ENCODE results near the gene LTBP2.

DNA sequence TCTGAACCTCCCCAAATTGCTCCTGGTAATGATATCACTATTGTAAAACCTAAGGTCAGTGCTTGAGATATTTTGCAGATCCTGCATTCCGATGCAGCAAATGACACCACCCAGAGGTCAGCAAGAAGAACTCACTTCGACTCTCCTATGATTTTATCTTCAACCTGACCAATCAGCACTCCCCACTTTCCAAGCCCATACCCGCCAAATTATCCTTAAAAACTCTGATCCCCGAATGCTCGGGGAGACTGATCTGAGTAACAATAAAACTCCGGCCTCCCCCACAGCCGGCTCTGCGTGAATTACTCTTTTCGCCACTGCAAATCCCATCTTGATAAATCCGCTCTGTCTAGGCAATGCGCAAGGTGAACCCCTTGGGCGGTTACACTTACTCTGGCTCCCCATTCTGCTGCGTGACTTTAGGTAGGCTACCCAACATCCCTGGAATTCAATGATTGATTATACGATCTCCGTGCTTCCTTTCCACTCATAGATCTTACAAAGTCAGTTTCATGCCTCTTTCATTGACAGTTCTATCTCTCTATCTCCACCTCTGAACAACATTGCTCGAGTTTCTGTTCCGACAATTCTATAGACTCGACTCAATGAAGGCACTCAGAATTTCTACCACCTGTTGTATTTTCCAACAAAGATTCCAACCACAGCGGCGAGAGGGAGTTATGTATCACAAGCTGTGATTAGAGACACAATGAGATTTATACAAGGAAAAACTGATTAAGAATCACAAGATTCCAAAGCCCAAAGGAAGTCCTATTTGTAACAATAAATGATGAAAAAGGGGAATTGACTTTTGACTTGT is 119.9 kb downstream of the LTBP2 start:
- TF ChIP-seq GTF3A (CRISPR knock-in tag; conservative IDR thresholded peaks at IDR 0.05) (no peak), ESRRA (CRISPR knock-in tag; IDR thresholded peaks at IDR 0.05; ENCODE audit: low read depth) (no peak), NFIC (IDR thresholded peaks at IDR 0.05; ENCODE audit: low read length) (no peak), POLR2A (IDR thresholded peaks at IDR 0.05; ENCODE audit: insufficient read depth in 1 of 2, low read depth in 2 of 2, low read length in 2 of 2) (no peak), PCBP2 (optimal IDR thresholded peaks at IDR 0.05; ENCODE audit: low read depth, low read length, poor library complexity, severe bottlenecking) (no peak), GRHL1 (CRISPR knock-in tag; conservative IDR thresholded peaks at IDR 0.05) (no peak), TAF15 (IDR thresholded peaks at IDR 0.05; ENCODE audit: low read depth, low read length, poor library complexity, severe bottlenecking) (no peak)
- TF ChIP-seq, protein P1, sequence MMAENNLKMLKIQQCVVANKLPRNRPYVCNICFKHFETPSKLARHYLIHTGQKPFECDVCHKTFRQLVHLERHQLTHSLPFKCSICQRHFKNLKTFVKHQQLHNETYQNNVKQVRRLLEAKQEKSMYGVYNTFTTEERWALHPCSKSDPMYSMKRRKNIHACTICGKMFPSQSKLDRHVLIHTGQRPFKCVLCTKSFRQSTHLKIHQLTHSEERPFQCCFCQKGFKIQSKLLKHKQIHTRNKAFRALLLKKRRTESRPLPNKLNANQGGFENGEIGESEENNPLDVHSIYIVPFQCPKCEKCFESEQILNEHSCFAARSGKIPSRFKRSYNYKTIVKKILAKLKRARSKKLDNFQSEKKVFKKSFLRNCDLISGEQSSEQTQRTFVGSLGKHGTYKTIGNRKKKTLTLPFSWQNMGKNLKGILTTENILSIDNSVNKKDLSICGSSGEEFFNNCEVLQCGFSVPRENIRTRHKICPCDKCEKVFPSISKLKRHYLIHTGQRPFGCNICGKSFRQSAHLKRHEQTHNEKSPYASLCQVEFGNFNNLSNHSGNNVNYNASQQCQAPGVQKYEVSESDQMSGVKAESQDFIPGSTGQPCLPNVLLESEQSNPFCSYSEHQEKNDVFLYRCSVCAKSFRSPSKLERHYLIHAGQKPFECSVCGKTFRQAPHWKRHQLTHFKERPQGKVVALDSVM (CRISPR knock-in tag; IDR thresholded peaks at IDR 0.05): no peak
- TF ChIP-seq, protein P2, sequence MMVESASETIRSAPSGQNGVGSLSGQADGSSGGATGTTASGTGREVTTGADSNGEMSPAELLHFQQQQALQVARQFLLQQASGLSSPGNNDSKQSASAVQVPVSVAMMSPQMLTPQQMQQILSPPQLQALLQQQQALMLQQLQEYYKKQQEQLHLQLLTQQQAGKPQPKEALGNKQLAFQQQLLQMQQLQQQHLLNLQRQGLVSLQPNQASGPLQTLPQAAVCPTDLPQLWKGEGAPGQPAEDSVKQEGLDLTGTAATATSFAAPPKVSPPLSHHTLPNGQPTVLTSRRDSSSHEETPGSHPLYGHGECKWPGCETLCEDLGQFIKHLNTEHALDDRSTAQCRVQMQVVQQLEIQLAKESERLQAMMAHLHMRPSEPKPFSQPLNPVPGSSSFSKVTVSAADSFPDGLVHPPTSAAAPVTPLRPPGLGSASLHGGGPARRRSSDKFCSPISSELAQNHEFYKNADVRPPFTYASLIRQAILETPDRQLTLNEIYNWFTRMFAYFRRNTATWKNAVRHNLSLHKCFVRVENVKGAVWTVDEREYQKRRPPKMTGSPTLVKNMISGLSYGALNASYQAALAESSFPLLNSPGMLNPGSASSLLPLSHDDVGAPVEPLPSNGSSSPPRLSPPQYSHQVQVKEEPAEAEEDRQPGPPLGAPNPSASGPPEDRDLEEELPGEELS (CRISPR knock-in tag; IDR thresholded peaks at IDR 0.05): no peak
- TF ChIP-seq, protein P3, sequence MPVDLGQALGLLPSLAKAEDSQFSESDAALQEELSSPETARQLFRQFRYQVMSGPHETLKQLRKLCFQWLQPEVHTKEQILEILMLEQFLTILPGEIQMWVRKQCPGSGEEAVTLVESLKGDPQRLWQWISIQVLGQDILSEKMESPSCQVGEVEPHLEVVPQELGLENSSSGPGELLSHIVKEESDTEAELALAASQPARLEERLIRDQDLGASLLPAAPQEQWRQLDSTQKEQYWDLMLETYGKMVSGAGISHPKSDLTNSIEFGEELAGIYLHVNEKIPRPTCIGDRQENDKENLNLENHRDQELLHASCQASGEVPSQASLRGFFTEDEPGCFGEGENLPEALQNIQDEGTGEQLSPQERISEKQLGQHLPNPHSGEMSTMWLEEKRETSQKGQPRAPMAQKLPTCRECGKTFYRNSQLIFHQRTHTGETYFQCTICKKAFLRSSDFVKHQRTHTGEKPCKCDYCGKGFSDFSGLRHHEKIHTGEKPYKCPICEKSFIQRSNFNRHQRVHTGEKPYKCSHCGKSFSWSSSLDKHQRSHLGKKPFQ (CRISPR knock-in tag; IDR thresholded peaks at IDR 0.05; ENCODE audit: insufficient replicate concordance): no peak
- TF ChIP-seq, protein P4, sequence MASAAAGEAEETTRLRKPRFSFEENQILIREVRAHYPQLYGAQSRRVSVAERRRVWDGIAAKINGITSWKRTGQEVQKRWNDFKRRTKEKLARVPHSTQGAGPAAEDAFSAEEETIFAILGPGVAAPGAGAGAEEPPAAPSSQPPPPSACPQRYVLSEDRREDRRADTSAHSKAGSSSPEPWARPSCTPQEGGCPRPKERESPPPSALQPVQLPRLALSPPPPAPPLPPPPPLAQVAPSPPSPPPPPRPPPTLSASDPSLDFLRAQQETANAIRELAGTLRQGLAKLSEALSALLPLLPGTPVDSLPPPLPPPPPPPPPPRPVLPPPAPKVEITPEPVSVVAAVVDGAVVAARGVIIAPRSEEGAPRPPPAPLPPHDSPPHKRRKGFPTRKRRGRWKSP (CRISPR knock-in tag; IDR thresholded peaks at IDR 0.05): no peak

Measured in HepG2 (cell line).